ENCODE results near the gene ABITRAM. TPM values are rescaled to one million over a fixed set of nuclear protein-coding genes. Genes with fewer than 3 reads are reported as not detected.

Gene ABITRAM
- total RNA-seq, 1 donor from 2014 or later: 18.4 TPM

- H3K27me3 ChIP-seq (ENCODE audit: low read depth): no peaks in the 10 kb centered on the region
- H3K9me3 ChIP-seq (replicated peaks): no peaks in the 10 kb centered on the region
- intact Hi-C loops (cut with micrococcal nuclease): no loop called here
- no peak for DNase-seq
- peak overlapping the region; percentile 68 for H3K27ac ChIP-seq (replicated peaks)
- peaks cover 4% of the 10 kb centered on the region for H3K36me3 ChIP-seq
- no peak overlapping the region for H3K4me3 ChIP-seq
- TF ChIP-seq CTCF (IDR thresholded peaks at IDR 0.05; ENCODE audit: borderline replicate concordance): peak; percentile 76
- H3K4me1 ChIP-seq: peaks cover 36% of the 10 kb centered on the region
These were observed 19.9 kb downstream of the ABITRAM start for GRCh38 chr9:108953983-108954574.

- Histone ChIP-seq H3K27ac (replicated peaks) (peak overlapping the region; percentile 45), H3K9me3 (replicated peaks) (no peaks in the 10 kb centered on the region), H3K36me3 (peaks cover 4% of the 10 kb centered on the region), H3K27me3 (ENCODE audit: low read depth) (no peaks in the 10 kb centered on the region), H3K4me3 (no peak overlapping the region), H3K4me1 (peaks cover 30% of the 10 kb centered on the region)
- no peak for DNase-seq
- TF ChIP-seq CTCF (IDR thresholded peaks at IDR 0.05; ENCODE audit: borderline replicate concordance): no peak
- intact Hi-C loops (cut with micrococcal nuclease): no loop called here
These were observed 21.9 kb downstream of the ABITRAM start for GRCh38 chr9:108956022-108956630.

GRCh38 chr9:108956631-108957026 is 22.4 kb downstream of the ABITRAM start:
- no peak overlapping the region for H3K4me3 ChIP-seq
- no peaks in the 10 kb centered on the region for H3K27me3 ChIP-seq (ENCODE audit: low read depth)
- peaks cover 34% of the 10 kb centered on the region for H3K4me1 ChIP-seq
- DNase-seq: no peak
- no peak for TF ChIP-seq CTCF (IDR thresholded peaks at IDR 0.05; ENCODE audit: borderline replicate concordance)
- H3K36me3 ChIP-seq: peaks cover 4% of the 10 kb centered on the region
- H3K27ac ChIP-seq (replicated peaks): no peak overlapping the region
- intact Hi-C loops (cut with micrococcal nuclease): no loop called here
- no peaks in the 10 kb centered on the region for H3K9me3 ChIP-seq (replicated peaks)

- no peaks in the 10 kb centered on the region for H3K9me3 ChIP-seq (replicated peaks)
- peaks cover 5% of the 10 kb centered on the region for H3K36me3 ChIP-seq
- intact Hi-C loops (cut with micrococcal nuclease): no loop called here
- no peak overlapping the region for H3K27ac ChIP-seq (replicated peaks)
- H3K4me3 ChIP-seq: no peak overlapping the region
- H3K4me1 ChIP-seq: peaks cover 33% of the 10 kb centered on the region
- no peak for DNase-seq
- no peaks in the 10 kb centered on the region for H3K27me3 ChIP-seq (ENCODE audit: low read depth)
- no peak for TF ChIP-seq CTCF (IDR thresholded peaks at IDR 0.05; ENCODE audit: borderline replicate concordance)
These were observed 26.1 kb downstream of the ABITRAM start for GRCh38 chr9:108960331-108960730.

- TF ChIP-seq CTCF (IDR thresholded peaks at IDR 0.05; ENCODE audit: borderline replicate concordance): no peak
- Histone ChIP-seq H3K9me3 (replicated peaks) (no peaks in the 10 kb centered on the region), H3K27me3 (ENCODE audit: low read depth) (no peaks in the 10 kb centered on the region), H3K4me1 (peaks cover 31% of the 10 kb centered on the region), H3K27ac (replicated peaks) (peak overlapping the region; percentile 9), H3K4me3 (no peak overlapping the region), H3K36me3 (peaks cover 8% of the 10 kb centered on the region)
- intact Hi-C loops (cut with micrococcal nuclease): no loop called here
- DNase-seq: no peak
These were observed 27.0 kb downstream of the ABITRAM start for GRCh38 chr9:108961151-108961550.
